ENCODE data around the gene RHBDF1. TPM values are rescaled to one million over a fixed set of nuclear protein-coding genes. Genes with fewer than 3 reads are reported as not detected.

Gene RHBDF1
- total and polyA plus RNA-seq, 2 experiments from 2014 or later = 22.6 to 24.5 TPM

Small RNA genes within 50 kb of the gene (microRNA-seq; reads per million reads assigned to microRNA genes)
- not detected for gene MIR6859-4

Small RNA genes within 50 kb of the gene (small RNA-seq; reads per million reads assigned to genes)
- gene MIR6859-4 (ENCODE audit: low replicate concordance) = not detected
- not detected for gene Z69720.2 (ENCODE audit: low replicate concordance)

Other genes starting within 250 kb of the RHBDF1 start
- 11.7 and 17.8 TPM in 2 replicates for gene POLR3K, start 19.0 kb downstream of the RHBDF1 start, total RNA-seq (2014; rRNA removed; shearing (Covaris generic))
- gene POLR3K, start 19.0 kb downstream of the RHBDF1 start, polyA plus RNA-seq (2016; fragmentation: Nextera tagmentation; extraction: Ambion mirVana) = 58.5 and 60.0 TPM in 2 replicates
- gene SNRNP25, start 18.8 kb downstream of the RHBDF1 start, total RNA-seq (2014; rRNA removed; shearing (Covaris generic)) = 31.2 and 34.4 TPM in 2 replicates
- gene SNRNP25, start 18.8 kb downstream of the RHBDF1 start, polyA plus RNA-seq (2016; fragmentation: Nextera tagmentation; extraction: Ambion mirVana) = 79.5 and 81.6 TPM in 2 replicates
- 57.8 and 91.1 TPM in 2 replicates for gene MPG, start 5.6 kb upstream of the RHBDF1 start, total RNA-seq (2014; rRNA removed; shearing (Covaris generic))
- gene MPG, start 5.6 kb upstream of the RHBDF1 start, polyA plus RNA-seq (2016; fragmentation: Nextera tagmentation; extraction: Ambion mirVana) = 38.0 and 39.2 TPM in 2 replicates
- gene NPRL3, start 66.0 kb upstream of the RHBDF1 start, total RNA-seq (2014; rRNA removed; shearing (Covaris generic)) = 45.7 and 45.9 TPM in 2 replicates
- gene NPRL3, start 66.0 kb upstream of the RHBDF1 start, polyA plus RNA-seq (2016; fragmentation: Nextera tagmentation; extraction: Ambion mirVana) = 14.5 and 15.4 TPM in 2 replicates
- not detected in 2 replicates for gene HBZ, start 80.0 kb upstream of the RHBDF1 start, total RNA-seq (2014; rRNA removed; shearing (Covaris generic))
- gene HBZ, start 80.0 kb upstream of the RHBDF1 start, polyA plus RNA-seq (2016; fragmentation: Nextera tagmentation; extraction: Ambion mirVana) = 0.39 TPM in 1 of 2 replicates, not detected in the other
- not detected in 2 replicates for gene HBM, start 93.3 kb upstream of the RHBDF1 start, total RNA-seq (2014; rRNA removed; shearing (Covaris generic))
- 0.68 TPM in 1 of 2 replicates, not detected in the other for gene HBM, start 93.3 kb upstream of the RHBDF1 start, polyA plus RNA-seq (2016; fragmentation: Nextera tagmentation; extraction: Ambion mirVana)
- gene HBA2, start 100.2 kb upstream of the RHBDF1 start, total RNA-seq (2014; rRNA removed; shearing (Covaris generic)) = 1.9 TPM in 1 of 2 replicates, not detected in the other
- 7.8 and 11.7 TPM in 2 replicates for gene HBA2, start 100.2 kb upstream of the RHBDF1 start, polyA plus RNA-seq (2016; fragmentation: Nextera tagmentation; extraction: Ambion mirVana)
- gene HBA1, start 104.0 kb upstream of the RHBDF1 start, total RNA-seq (2014; rRNA removed; shearing (Covaris generic)) = not detected in 2 replicates
- 3.4 and 6.7 TPM in 2 replicates for gene HBA1, start 104.0 kb upstream of the RHBDF1 start, polyA plus RNA-seq (2016; fragmentation: Nextera tagmentation; extraction: Ambion mirVana)
- 3.1 and 6.6 TPM in 2 replicates for gene HBQ1, start 107.8 kb upstream of the RHBDF1 start, total RNA-seq (2014; rRNA removed; shearing (Covaris generic))
- gene HBQ1, start 107.8 kb upstream of the RHBDF1 start, polyA plus RNA-seq (2016; fragmentation: Nextera tagmentation; extraction: Ambion mirVana) = 8.3 and 8.5 TPM in 2 replicates
- 114 and 115 TPM in 2 replicates for gene LUC7L, start 156.8 kb upstream of the RHBDF1 start, total RNA-seq (2014; rRNA removed; shearing (Covaris generic))
- gene LUC7L, start 156.8 kb upstream of the RHBDF1 start, polyA plus RNA-seq (2016; fragmentation: Nextera tagmentation; extraction: Ambion mirVana) = 136 and 151 TPM in 2 replicates
- 57.2 and 128 TPM in 2 replicates for gene FAM234A, start 162.2 kb upstream of the RHBDF1 start, total RNA-seq (2014; rRNA removed; shearing (Covaris generic))
- 37.9 and 41.9 TPM in 2 replicates for gene FAM234A, start 162.2 kb upstream of the RHBDF1 start, polyA plus RNA-seq (2016; fragmentation: Nextera tagmentation; extraction: Ambion mirVana)
- gene RGS11, start 203.3 kb upstream of the RHBDF1 start, total RNA-seq (2014; rRNA removed; shearing (Covaris generic)) = 0.58 and 1.8 TPM in 2 replicates
- 0.38 and 0.74 TPM in 2 replicates for gene RGS11, start 203.3 kb upstream of the RHBDF1 start, polyA plus RNA-seq (2016; fragmentation: Nextera tagmentation; extraction: Ambion mirVana)
- 1.0 and 1.2 TPM in 2 replicates for gene ARHGDIG, start 208.0 kb upstream of the RHBDF1 start, total RNA-seq (2014; rRNA removed; shearing (Covaris generic))
- gene ARHGDIG, start 208.0 kb upstream of the RHBDF1 start, polyA plus RNA-seq (2016; fragmentation: Nextera tagmentation; extraction: Ambion mirVana) = 0.24 and 0.78 TPM in 2 replicates
- 0.87 TPM in 1 of 2 replicates, not detected in the other for gene PDIA2, start 210.5 kb upstream of the RHBDF1 start, total RNA-seq (2014; rRNA removed; shearing (Covaris generic))
- gene PDIA2, start 210.5 kb upstream of the RHBDF1 start, polyA plus RNA-seq (2016; fragmentation: Nextera tagmentation; extraction: Ambion mirVana) = 0.39 and 0.52 TPM in 2 replicates

All from GM23338 (cell line).